ENCODE data around the gene SHOX. TPM values are rescaled to one million over a fixed set of nuclear protein-coding genes. Genes with fewer than 3 reads are reported as not detected.

The SHOX gene
- total and polyA plus RNA-seq, 2 experiments from 2014 or later, result not detected

- no peak overlapping the region for H3K4me3 ChIP-seq
- H3K36me3 ChIP-seq (ENCODE audit: low read depth), result no peaks in the 10 kb centered on the region
- H2AFZ ChIP-seq, result no peak overlapping the region
- H3K4me1 ChIP-seq (ENCODE audit: insufficient read depth), result no peaks in the 10 kb centered on the region
- no peak for TF ChIP-seq EZH2 (IDR thresholded peaks at IDR 0.05; ENCODE audit: insufficient read depth, poor library complexity, severe bottlenecking)
- TF ChIP-seq EZH2phosphoT487 (IDR thresholded peaks at IDR 0.05; ENCODE audit: insufficient read depth, low read depth), result no peak
- H3K9ac ChIP-seq, result no peak overlapping the region
- WGBS, 2 experiments (ENCODE audit: low coverage in 1 of 2, low lambda C conversion rate in 2 of 2, missing lambda C conversion rate in 2 of 2), result 16 to 21% methylated on average over 19 of the region's 19 CpGs
- H3K9me2 ChIP-seq (ENCODE audit: insufficient read depth), result no peaks in the 10 kb centered on the region
- H3F3A ChIP-seq (ENCODE audit: insufficient read depth), result no peaks in the 10 kb centered on the region
- no peaks in the 10 kb centered on the region for H4K20me1 ChIP-seq (ENCODE audit: insufficient read depth)
- H3K27me3 ChIP-seq (replicated peaks; ENCODE audit: insufficient read depth), result no peaks in the 10 kb centered on the region
- no peak overlapping the region for H3K4me2 ChIP-seq (ENCODE audit: unreplicated experiment)
- no peaks in the 10 kb centered on the region for H3K9me3 ChIP-seq (ENCODE audit: low read depth)
- no peaks in the 10 kb centered on the region for H3K79me2 ChIP-seq (ENCODE audit: insufficient read depth)
- no peak overlapping the region for H3K27ac ChIP-seq
- in situ Hi-C loops (cut with MboI), result no loop called here
- DNase-seq, result no peak
Measured at GRCh38 chrX:694800-695199, 64.2 kb downstream of the SHOX start.

DNA sequence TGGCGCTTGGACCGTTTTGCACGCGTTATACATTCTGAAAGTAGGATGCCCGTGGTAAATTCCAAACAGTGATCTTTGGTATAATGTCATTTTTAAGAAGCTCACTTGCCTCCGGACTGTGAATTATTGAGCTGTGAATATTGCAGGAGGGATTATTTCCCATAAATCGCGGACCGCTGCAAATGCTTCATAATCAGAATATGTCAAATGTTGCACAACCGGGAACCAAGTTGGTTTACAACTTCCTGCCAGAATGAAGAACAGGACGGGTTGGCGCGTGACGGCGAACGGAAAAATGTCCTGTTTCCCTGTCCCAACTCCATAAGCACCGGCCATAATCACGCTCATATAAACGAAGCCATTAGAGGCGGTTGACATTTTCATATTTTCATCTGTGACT, 67.6 kb downstream of the SHOX start:
- in situ Hi-C loops (cut with MboI), result no loop called here
- no peaks in the 10 kb centered on the region for H3F3A ChIP-seq (ENCODE audit: insufficient read depth)
- no peaks in the 10 kb centered on the region for H3K9me2 ChIP-seq (ENCODE audit: insufficient read depth)
- no peaks in the 10 kb centered on the region for H3K79me2 ChIP-seq (ENCODE audit: insufficient read depth)
- no peak overlapping the region for H3K4me2 ChIP-seq (ENCODE audit: unreplicated experiment)
- no peaks in the 10 kb centered on the region for H3K36me3 ChIP-seq (ENCODE audit: low read depth)
- H2AFZ ChIP-seq, result no peak overlapping the region
- 28 to 29% methylated on average over 20 of the region's 20 CpGs for WGBS, 2 experiments (ENCODE audit: low coverage in 1 of 2, low lambda C conversion rate in 2 of 2, missing lambda C conversion rate in 2 of 2)
- H3K27me3 ChIP-seq (replicated peaks; ENCODE audit: insufficient read depth), result no peaks in the 10 kb centered on the region
- no peak overlapping the region for H3K9ac ChIP-seq
- no peaks in the 10 kb centered on the region for H3K9me3 ChIP-seq (ENCODE audit: low read depth)
- H3K27ac ChIP-seq, result no peak overlapping the region
- TF ChIP-seq EZH2 (IDR thresholded peaks at IDR 0.05; ENCODE audit: insufficient read depth, poor library complexity, severe bottlenecking) (no peak), EZH2phosphoT487 (IDR thresholded peaks at IDR 0.05; ENCODE audit: insufficient read depth, low read depth) (no peak)
- H4K20me1 ChIP-seq (ENCODE audit: insufficient read depth), result no peaks in the 10 kb centered on the region
- DNase-seq, result no peak
- H3K4me3 ChIP-seq, result no peak overlapping the region
- H3K4me1 ChIP-seq (ENCODE audit: insufficient read depth), result no peaks in the 10 kb centered on the region

GRCh38 chrX:700936-701335, 70.3 kb downstream of the SHOX start:
- Histone ChIP-seq H3K9me3 (ENCODE audit: low read depth) (no peaks in the 10 kb centered on the region), H3K4me1 (ENCODE audit: insufficient read depth) (no peaks in the 10 kb centered on the region), H2AFZ (no peak overlapping the region), H3K27me3 (replicated peaks; ENCODE audit: insufficient read depth) (no peaks in the 10 kb centered on the region), H3K27ac (no peak overlapping the region), H3K4me2 (ENCODE audit: unreplicated experiment) (no peak overlapping the region), H3F3A (ENCODE audit: insufficient read depth) (no peaks in the 10 kb centered on the region), H3K79me2 (ENCODE audit: insufficient read depth) (no peaks in the 10 kb centered on the region), H3K4me3 (no peak overlapping the region), H4K20me1 (ENCODE audit: insufficient read depth) (no peaks in the 10 kb centered on the region), H3K9ac (no peak overlapping the region), H3K36me3 (ENCODE audit: low read depth) (no peaks in the 10 kb centered on the region), H3K9me2 (ENCODE audit: insufficient read depth) (no peaks in the 10 kb centered on the region)
- DNase-seq, result no peak
- TF ChIP-seq EZH2 (IDR thresholded peaks at IDR 0.05; ENCODE audit: insufficient read depth, poor library complexity, severe bottlenecking), result no peak
- no peak for TF ChIP-seq EZH2phosphoT487 (IDR thresholded peaks at IDR 0.05; ENCODE audit: insufficient read depth, low read depth)
- whole genome bisulfite sequencing, 2 experiments (ENCODE audit: low coverage in 1 of 2, low lambda C conversion rate in 2 of 2, missing lambda C conversion rate in 2 of 2), result 6 to 16% methylated on average over 6 of the region's 6 CpGs
- in situ Hi-C loops (cut with MboI), result no loop called here

DNA sequence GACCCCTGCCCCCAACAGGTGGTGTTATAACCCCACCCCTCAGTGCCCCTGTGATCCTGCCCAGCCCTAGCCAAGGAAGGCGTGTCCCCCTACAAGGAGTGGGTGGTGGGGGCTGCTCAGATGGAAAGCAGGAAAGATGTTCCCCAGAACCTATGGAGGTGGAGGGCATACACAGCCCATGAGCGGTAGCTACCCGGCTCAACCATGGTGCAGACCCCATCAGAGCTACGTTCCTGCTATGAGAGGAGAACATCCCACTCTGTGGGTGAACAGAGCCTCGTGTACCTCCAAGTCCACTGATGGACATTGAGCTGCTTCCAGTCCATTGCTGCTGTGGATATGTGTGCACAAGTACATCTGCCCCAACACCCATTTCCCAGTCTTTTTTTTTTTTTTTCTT, 71.1 kb downstream of the SHOX start:
- Histone ChIP-seq H2AFZ (no peak overlapping the region), H3K9ac (no peak overlapping the region), H4K20me1 (ENCODE audit: insufficient read depth) (no peaks in the 10 kb centered on the region), H3K9me2 (ENCODE audit: insufficient read depth) (no peaks in the 10 kb centered on the region), H3K27ac (no peak overlapping the region), H3K79me2 (ENCODE audit: insufficient read depth) (no peaks in the 10 kb centered on the region), H3K36me3 (ENCODE audit: low read depth) (no peaks in the 10 kb centered on the region), H3K4me1 (ENCODE audit: insufficient read depth) (no peaks in the 10 kb centered on the region), H3K4me2 (ENCODE audit: unreplicated experiment) (no peak overlapping the region), H3K9me3 (ENCODE audit: low read depth) (no peaks in the 10 kb centered on the region), H3F3A (ENCODE audit: insufficient read depth) (no peaks in the 10 kb centered on the region), H3K27me3 (replicated peaks; ENCODE audit: insufficient read depth) (no peaks in the 10 kb centered on the region), H3K4me3 (no peak overlapping the region)
- DNase-seq, result no peak
- in situ Hi-C loops (cut with MboI), result no loop called here
- TF ChIP-seq EZH2phosphoT487 (IDR thresholded peaks at IDR 0.05; ENCODE audit: insufficient read depth, low read depth) (no peak), EZH2 (IDR thresholded peaks at IDR 0.05; ENCODE audit: insufficient read depth, poor library complexity, severe bottlenecking) (no peak)
- 24 to 32% methylated on average over 5 of the region's 5 CpGs for WGBS, 2 experiments (ENCODE audit: low coverage in 1 of 2, low lambda C conversion rate in 2 of 2, missing lambda C conversion rate in 2 of 2)

- no peak overlapping the region for H2AFZ ChIP-seq
- no peak overlapping the region for H3K4me3 ChIP-seq
- in situ Hi-C loops (cut with MboI), result no loop called here
- H3K9me2 ChIP-seq (ENCODE audit: insufficient read depth), result no peaks in the 10 kb centered on the region
- H4K20me1 ChIP-seq (ENCODE audit: insufficient read depth), result no peaks in the 10 kb centered on the region
- H3K4me1 ChIP-seq (ENCODE audit: insufficient read depth), result no peaks in the 10 kb centered on the region
- no peak overlapping the region for H3K4me2 ChIP-seq (ENCODE audit: unreplicated experiment)
- TF ChIP-seq EZH2phosphoT487 (IDR thresholded peaks at IDR 0.05; ENCODE audit: insufficient read depth, low read depth) (no peak), EZH2 (IDR thresholded peaks at IDR 0.05; ENCODE audit: insufficient read depth, poor library complexity, severe bottlenecking) (no peak)
- no peaks in the 10 kb centered on the region for H3K27me3 ChIP-seq (replicated peaks; ENCODE audit: insufficient read depth)
- no peak overlapping the region for H3K27ac ChIP-seq
- H3F3A ChIP-seq (ENCODE audit: insufficient read depth), result no peaks in the 10 kb centered on the region
- no peaks in the 10 kb centered on the region for H3K36me3 ChIP-seq (ENCODE audit: low read depth)
- no peak for DNase-seq
- no peaks in the 10 kb centered on the region for H3K79me2 ChIP-seq (ENCODE audit: insufficient read depth)
- no peaks in the 10 kb centered on the region for H3K9me3 ChIP-seq (ENCODE audit: low read depth)
- H3K9ac ChIP-seq, result no peak overlapping the region
- WGBS, 2 experiments (ENCODE audit: low coverage in 1 of 2, low lambda C conversion rate in 2 of 2, missing lambda C conversion rate in 2 of 2), result 9 to 28% methylated on average over 2 of the region's 2 CpGs
Measured at GRCh38 chrX:703466-703865, 72.9 kb downstream of the SHOX start.
